Psoas muscle (tissue), 8 donors: ENCODE measurements around the gene TAPBPL. TPM values are rescaled to one million over a fixed set of nuclear protein-coding genes. Genes with fewer than 3 reads are reported as not detected.
"Not testable (repeated sequence)": the region's sequence is repeated elsewhere in the genome, so short reads cannot be mapped to it uniquely, and the experiment has no call there.

ENCODE experiments used
- ATAC-seq, 4 donors: fragments of 200-7000 bp; cut with Tn5 transposase; one replicate each; pipeline ENCODE4 v1.9.1; 2020; ENCODE audit warnings: moderate library complexity in 3 of 4, mild to moderate bottlenecking in 2 of 4
- DNase-seq, 2 donors: peaks; one replicate each; pipeline ENCODE4 v3.0.0-alpha.2; 2020
- H3K27ac ChIP-seq: fragments of 200-600 bp; one replicate; pipeline ENCODE4 v1.8.0; 2022
- H3K27me3 ChIP-seq, 3 donors: fragments of 200-600 bp in 1 of 3; one replicate each; pipeline versions ENCODE4 v1.6.1 to v1.8.0; 2013 to 2022; ENCODE audit warnings: low read length in 2 of 3, mild to moderate bottlenecking in 2 of 3, moderate library complexity in 1 of 3; ENCODE audit not compliant: insufficient read depth in 3 of 3
- H3K36me3 ChIP-seq, 2 donors: fragments of 200-600 bp in 1 of 2; one replicate each; pipeline versions ENCODE4 v1.6.1 to v1.8.0; 2013 to 2022; ENCODE audit warnings: low read depth in 1 of 2, mild to moderate bottlenecking in 1 of 2, moderate library complexity in 1 of 2; ENCODE audit not compliant: insufficient read depth in 1 of 2
- H3K4me1 ChIP-seq: fragments of 200-600 bp; one replicate; pipeline ENCODE4 v1.8.0; 2022
- H3K4me3 ChIP-seq: fragments of 200-600 bp; one replicate; pipeline ENCODE4 v1.8.0; 2022; ENCODE audit warnings: mild to moderate bottlenecking
- H3K9me3 ChIP-seq: fragments of 200-600 bp; one replicate; pipeline ENCODE4 v1.8.0; 2022
- WGBS, 3 donors: extraction: QIAGEN DNeasy Blood & Tissue Kit; methylation state at CpG; one replicate each; pipeline versions ENCODE4 v1.1.6 to v1.1.7; 2013; 5-methylcytosine and 5-hydroxymethylcytosine counted together
- intact Hi-C, 2 donors: fragments of 100-400 bp; cut with DNase I; formaldehyde crosslinking; loops; one replicate each; pipeline versions ENCODE4 v1.11.0 to v1.14.2; 2022
- polyA plus RNA-seq, 3 donors: library from polyadenylated mRNA; stranded (reverse); fragments of 200-250 nt; gene quantifications; one replicate each; pipeline ENCODE4 v1.2.3, GENCODE V29; 2013
- total RNA-seq, 4 donors: library from RNA; stranded (reverse); fragmentation: NEBNext Ultra II Directional in 2 of 4; extraction: Animal tissue kit (Norgen Biotek cat#: 25700) in 2 of 4; gene quantifications; one replicate each; pipeline versions ENCODE4 v1.2.1 to v1.2.4, GENCODE V29; 2021 to 2023
- TF ChIP-seq, protein P1 (sequence below): fragments of 200-600 bp; IDR thresholded peaks from one replicate; pipeline ENCODE4 v1.8.0; 2022; ENCODE audit warnings: antibody characterized with exemption
- donor health status: healthy with polysubstance abuse.
- donor health status: DM: no; HTN: no; CAD: no; lungs with moderate emphysema.
- donor health status: Bipolar disorder and iron deficiency.
- donor health status: healthy.
- donor health status: DM: yes; HTN: yes; CAD: no.
- donor health status: DM: no; HTN: no; CAD: no.
- donor health status: DM: no; HTN: no; CAD: no.
- donor health status: DM: yes; HTN: yes; CAD: no.

Gene TAPBPL
- total and polyA plus RNA-seq, 7 donors = 4.6 to 11.3 (median 7.7) TPM

DNA sequence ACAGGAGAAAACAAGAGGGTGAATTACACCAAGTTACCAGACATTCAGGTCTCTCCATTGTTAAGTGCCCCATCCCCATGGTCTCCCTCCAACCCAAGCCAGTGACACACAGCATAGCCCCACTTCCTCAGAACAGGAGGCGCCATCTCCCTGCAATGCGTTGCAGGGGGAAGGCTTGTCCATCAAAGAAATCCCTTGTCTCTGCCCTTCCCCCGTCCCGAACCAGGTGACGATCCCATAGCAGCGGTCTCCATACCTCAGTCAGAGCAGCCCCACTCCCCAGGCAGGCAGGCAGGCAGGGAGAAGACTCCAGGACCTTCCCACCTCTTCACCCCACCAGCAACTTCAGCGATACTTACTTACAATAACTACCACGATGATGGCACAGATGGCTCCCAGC lies 12.7 kb downstream of the TAPBPL start:
- no peak for ATAC-seq
- intact Hi-C loops = loop anchor here (2.0 to 10.0 kb wide), 4 partner anchors 42 to 400 kb away; partner anchors contain the start of gene CD9 (in 1 of the 2)

DNA sequence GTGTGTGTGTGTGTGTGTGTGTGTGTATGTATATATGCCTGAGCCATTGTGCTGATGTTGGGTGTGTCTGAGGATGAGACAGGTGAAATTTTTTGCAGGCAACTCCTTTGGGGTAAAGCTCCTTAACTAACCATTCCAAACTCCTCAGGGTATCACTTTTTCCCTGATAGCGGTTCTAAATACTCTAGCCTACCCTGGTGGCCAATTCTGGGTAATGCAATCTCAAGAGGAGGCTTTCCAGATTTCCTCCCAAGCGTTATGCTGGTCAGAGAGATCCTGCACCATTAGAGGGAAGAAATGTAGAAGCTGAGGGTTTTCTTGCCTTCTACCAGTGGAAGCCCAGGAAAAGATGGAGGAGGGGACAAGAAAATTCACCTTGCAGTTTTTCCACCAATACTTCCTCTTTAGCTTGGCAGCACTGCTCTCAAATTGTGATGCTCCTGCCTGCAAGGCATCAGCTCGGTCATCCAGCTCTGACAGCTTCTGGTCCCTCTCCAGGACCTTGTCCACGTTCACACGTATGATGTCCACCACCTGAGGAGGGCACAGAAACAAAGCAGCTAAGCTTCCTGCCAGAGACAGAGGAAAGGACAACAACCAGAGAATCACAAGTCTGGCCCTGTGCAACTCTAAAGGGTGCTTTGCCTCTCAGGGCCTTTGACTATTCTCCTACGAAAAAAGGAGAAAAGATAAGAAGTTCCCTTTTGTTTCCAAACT lies 13.8 kb downstream of the TAPBPL start:
- H3K36me3 ChIP-seq = peaks cover 9 to 59% of the 10 kb centered on the region in 2 donors
- no peaks in the 10 kb centered on the region for H3K27me3 ChIP-seq
- no peaks in the 10 kb centered on the region for H3K9me3 ChIP-seq
- WGBS, 3 donors = 40 to 62% (median 41%) methylated on average over 6 of the region's 6 CpGs
- H3K4me1 ChIP-seq = peaks cover 31% of the 10 kb centered on the region
- intact Hi-C loops = loop anchor here (1.0 to 10.0 kb wide), 5 partner anchors 41 to 401 kb away; partner anchors contain the start of gene CD9 (in 1 of the 2)
- DNase-seq (no peak), ATAC-seq (peak; percentile 50 to 58 (median 56))
- no peak overlapping the region for H3K4me3 ChIP-seq
- TF ChIP-seq, protein P1, sequence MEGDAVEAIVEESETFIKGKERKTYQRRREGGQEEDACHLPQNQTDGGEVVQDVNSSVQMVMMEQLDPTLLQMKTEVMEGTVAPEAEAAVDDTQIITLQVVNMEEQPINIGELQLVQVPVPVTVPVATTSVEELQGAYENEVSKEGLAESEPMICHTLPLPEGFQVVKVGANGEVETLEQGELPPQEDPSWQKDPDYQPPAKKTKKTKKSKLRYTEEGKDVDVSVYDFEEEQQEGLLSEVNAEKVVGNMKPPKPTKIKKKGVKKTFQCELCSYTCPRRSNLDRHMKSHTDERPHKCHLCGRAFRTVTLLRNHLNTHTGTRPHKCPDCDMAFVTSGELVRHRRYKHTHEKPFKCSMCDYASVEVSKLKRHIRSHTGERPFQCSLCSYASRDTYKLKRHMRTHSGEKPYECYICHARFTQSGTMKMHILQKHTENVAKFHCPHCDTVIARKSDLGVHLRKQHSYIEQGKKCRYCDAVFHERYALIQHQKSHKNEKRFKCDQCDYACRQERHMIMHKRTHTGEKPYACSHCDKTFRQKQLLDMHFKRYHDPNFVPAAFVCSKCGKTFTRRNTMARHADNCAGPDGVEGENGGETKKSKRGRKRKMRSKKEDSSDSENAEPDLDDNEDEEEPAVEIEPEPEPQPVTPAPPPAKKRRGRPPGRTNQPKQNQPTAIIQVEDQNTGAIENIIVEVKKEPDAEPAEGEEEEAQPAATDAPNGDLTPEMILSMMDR = peak; percentile 87
- H3K27ac ChIP-seq = peak overlapping the region; percentile 30

More for the DNA sequence above, 12.7 kb downstream of the TAPBPL start:
- Histone ChIP-seq H3K27me3 (no peaks in the 10 kb centered on the region), H3K27ac (no peak overlapping the region), H3K36me3 (peaks cover 9 to 70% of the 10 kb centered on the region in 2 donors), H3K4me3 (no peak overlapping the region), H3K9me3 (no peaks in the 10 kb centered on the region), H3K4me1 (peaks cover 29% of the 10 kb centered on the region)
- DNase-seq = no peak
- TF ChIP-seq, protein P1 = no peak
- 87 to 90% (median 90%) methylated on average over 8 of the region's 8 CpGs for WGBS, 3 donors

DNA sequence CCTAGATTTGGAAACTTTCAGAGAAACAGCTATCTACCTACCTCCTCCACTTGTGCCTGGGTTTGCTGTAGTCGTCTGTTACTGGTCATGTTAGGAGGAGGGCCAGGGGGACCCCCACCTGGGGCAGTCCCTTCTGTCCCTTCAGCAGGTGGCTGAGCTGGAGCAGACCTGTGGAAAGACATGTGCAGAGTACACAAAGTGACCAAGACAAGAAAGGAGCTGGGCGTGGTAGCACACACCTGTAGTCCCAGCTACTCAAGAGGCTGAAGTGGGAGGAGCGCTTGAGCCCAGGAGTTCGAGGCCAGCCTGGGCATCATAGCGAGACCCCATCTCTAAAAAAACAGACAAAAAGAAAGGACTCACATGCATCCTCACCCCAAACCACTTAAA lies 14.3 kb downstream of the TAPBPL start:
- peaks cover 25% of the 10 kb centered on the region for H3K4me1 ChIP-seq
- no peak overlapping the region for H3K4me3 ChIP-seq
- no peak for DNase-seq
- H3K36me3 ChIP-seq = peaks cover 9 to 54% of the 10 kb centered on the region in 2 donors
- no peak overlapping the region for H3K27ac ChIP-seq
- intact Hi-C loops = loop anchor here (5.0 to 10.0 kb wide), 3 partner anchors 139 to 401 kb away; partner anchors contain the start of gene CD9 (in 1 of the 2)
- ATAC-seq = no peak
- TF ChIP-seq, protein P1 = no peak
- H3K27me3 ChIP-seq = no peaks in the 10 kb centered on the region
- no peaks in the 10 kb centered on the region for H3K9me3 ChIP-seq
- 91 to 95% (median 93%) methylated on average over 5 of the region's 5 CpGs for WGBS, 3 donors

DNA sequence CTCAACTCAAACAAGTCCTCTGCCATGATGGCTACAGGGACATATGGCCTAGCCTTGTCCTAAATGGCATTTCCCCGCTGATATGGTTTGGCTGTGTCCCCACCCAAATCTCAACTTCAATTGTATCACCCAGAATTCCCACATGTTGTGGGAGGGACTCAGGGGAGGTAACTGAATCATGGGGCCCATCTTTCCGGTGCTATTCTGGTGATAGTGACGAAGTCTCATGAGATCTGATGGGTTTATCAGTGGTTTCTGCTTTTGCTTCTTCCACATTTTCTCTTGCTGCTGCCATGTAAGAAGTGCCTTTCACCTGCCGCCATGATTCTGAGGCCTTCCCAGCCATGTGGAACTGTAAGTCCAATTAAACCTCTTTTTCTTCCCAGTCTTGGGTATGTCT lies 14.9 kb downstream of the TAPBPL start:
- not testable (repeated sequence) for H3K27me3 ChIP-seq, H3K27ac ChIP-seq, H3K4me3 ChIP-seq, ATAC-seq, DNase-seq, H3K9me3 ChIP-seq
- Histone ChIP-seq H3K4me1 (peaks cover 22% of the 10 kb centered on the region), H3K36me3 (peaks cover 9 to 48% of the 10 kb centered on the region in 2 donors)
- WGBS, 3 donors = 79 to 88% (median 88%) methylated on average over 4 of the region's 4 CpGs
- intact Hi-C loops = loop anchor here (5.0 to 10.0 kb wide), 3 partner anchors 139 to 402 kb away; partner anchors contain the start of gene CD9 (in 1 of the 2)

DNA sequence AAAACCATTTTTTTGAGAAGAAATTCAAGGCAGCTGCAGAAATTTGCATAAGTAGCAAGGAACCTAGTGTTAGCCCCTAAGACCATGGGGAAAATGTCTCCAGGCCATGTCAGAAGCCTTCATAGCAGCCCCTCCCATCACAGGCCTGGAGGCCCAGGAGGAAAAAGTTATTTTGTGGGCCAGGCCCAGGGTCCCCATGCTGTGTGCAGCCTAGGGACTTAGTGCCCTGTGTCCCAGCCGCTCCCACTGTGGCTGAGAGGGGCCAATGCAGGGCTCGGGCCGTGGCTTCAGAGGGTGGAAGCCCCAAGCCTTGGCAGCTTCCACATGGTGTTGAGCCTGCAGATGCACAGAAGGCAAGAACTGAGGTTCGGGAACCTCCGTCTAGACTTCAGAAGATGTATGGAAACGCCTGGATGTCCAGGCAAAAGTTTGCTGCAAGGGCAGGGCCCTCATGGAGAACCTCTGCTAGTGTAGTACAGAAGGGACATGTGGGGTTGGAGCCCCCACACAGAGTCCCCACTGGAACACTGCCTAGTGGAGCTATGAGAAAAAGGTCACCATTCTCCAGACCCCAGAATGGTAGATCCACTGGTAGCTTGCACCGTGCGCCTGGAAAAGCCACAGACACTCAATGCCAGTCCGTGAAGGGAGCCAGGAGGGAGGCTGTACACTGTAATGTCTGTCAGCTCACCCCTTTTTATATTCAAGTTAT lies 15.9 kb downstream of the TAPBPL start:
- intact Hi-C loops = loop anchor here (1.0 to 10.0 kb wide), 4 partner anchors 14 to 403 kb away; partner anchors contain the start of gene CD9 (in 1 of the 2)
- DNase-seq, ATAC-seq, H3K27me3 ChIP-seq, H3K4me3 ChIP-seq, H3K9me3 ChIP-seq: not testable (repeated sequence)
- Histone ChIP-seq H3K27ac (peak overlapping the region; percentile 95), H3K36me3 (peaks cover 7 to 38% of the 10 kb centered on the region in 2 donors), H3K4me1 (peaks cover 22% of the 10 kb centered on the region)
- WGBS, 3 donors = 85 to 99% (median 87%) methylated on average over 9 of the region's 9 CpGs
